HG03025 (cell line): ENCODE results near the gene DRD2.
"Not testable (repeated sequence)": the region's sequence is repeated elsewhere in the genome, so short reads cannot be mapped to it uniquely, and the experiment has no call there.

Experiments used
- ATAC-seq: cut with Tn5 transposase; IDR thresholded peaks from one replicate; pipeline ENCODE4 v1.9.1; 2021; ENCODE audit warnings: mild to moderate bottlenecking, moderate library complexity; ENCODE audit not compliant: unreplicated experiment, low FRiP score

Gene DRD2

DNA sequence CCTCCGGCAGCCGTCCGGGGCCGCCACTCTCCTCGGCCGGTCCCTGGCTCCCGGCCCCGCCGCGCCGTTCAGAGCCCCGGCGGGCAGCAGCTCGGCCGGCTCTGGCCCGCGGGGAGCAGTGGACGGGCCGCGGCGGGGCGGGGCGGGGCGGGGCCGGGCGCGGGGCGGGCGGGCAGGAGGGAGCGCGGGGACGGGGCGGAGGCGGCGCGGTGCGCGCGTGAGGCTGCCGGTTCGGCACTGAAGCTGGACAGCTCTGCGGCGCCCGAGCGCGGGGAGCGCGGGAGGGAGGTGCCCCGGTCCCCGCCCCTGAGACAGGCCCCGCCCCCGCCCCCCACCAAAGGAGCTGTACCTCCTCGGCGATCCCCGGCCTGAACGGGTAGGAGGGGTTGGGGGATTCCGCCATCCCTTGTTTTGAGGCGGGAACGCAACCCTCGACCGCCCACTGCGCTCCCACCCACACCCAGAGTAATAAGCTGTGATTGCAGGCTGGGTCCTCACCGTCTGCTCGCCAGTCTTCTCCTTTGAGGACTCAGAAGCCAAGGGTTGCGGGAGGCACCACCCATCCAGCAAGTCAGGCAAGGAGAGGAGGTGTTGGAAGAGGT, at the start of gene DRD2:
TSS of gene DRD2 (minus strand) at position 239 of the 602 bp plus-strand sequence. CDS start 50,747 bp downstream, outside the sequence.
- ATAC-seq, result no peak

- ATAC-seq, result not testable (repeated sequence)
Observed at GRCh38 chr11:113523906-113524305, 48.7 kb upstream of the DRD2 start.

GRCh38 chr11:113521737-113522517, 46.7 kb upstream of the DRD2 start:
- ATAC-seq, result no peak

DNA sequence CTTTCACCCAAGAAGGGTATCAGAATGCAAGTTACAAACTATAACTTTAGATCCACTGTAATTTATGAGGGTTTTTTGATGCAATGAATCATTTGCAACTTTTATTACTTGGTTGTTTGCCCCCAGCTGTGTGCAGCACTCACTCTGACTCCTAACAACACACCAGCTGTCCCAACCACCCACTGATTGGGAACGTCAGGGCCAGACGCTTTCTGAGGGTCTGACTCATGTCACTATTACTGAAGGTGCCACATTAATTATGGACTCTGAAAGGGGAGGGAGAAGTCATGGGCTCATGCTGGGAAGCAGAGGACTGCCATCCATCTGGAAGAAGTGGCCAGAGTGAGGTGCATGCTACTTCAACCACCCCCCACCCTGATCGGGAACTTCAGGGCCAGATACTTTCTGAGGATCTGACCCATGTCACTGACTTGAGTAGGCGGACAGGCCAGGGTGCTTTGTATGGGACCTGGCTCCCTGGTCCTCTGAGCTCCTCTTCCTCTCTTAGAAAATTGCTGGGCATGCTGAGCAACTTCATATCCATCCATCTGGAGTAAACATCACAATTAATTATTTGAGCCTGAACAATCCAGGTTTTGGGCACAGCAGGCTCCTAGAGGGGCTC, 44.9 kb upstream of the DRD2 start:
- no peak for ATAC-seq

GRCh38 chr11:113518716-113519495, 43.7 kb upstream of the DRD2 start:
- ATAC-seq, result no peak

GRCh38 chr11:113517361-113517760, 42.2 kb upstream of the DRD2 start:
- no peak for ATAC-seq

- no peak for ATAC-seq
Observed at GRCh38 chr11:113514856-113515255, 39.7 kb upstream of the DRD2 start.

DNA sequence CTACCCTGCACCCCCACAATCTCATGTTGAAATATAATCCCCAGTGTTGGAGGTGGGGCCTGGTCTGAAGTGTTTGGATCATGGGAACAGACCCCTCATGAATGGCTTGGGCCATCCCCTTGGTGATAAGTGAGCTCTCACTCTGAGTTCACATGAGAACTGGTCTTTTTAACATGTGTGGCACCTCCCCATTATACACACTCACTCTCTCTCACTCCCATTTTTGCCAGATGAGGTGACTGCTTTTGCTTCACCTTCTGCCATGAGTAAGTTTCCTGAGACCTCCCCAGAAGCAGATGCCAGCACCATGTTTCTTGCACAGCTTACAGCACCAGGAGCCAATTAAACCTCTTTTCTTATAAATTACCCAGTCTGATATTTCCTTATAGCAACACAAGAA, 32.1 kb upstream of the DRD2 start:
- no peak for ATAC-seq

- ATAC-seq, result no peak
Observed at GRCh38 chr11:113506893-113507292, 31.7 kb upstream of the DRD2 start.

GRCh38 chr11:113506461-113506860, 31.3 kb upstream of the DRD2 start:
- ATAC-seq, result no peak

GRCh38 chr11:113505541-113506375, 30.6 kb upstream of the DRD2 start:
- ATAC-seq, result no peak

- ATAC-seq, result no peak
Observed at GRCh38 chr11:113505046-113505445, 29.8 kb upstream of the DRD2 start.

GRCh38 chr11:113504586-113504985, 29.4 kb upstream of the DRD2 start:
- ATAC-seq, result no peak

DNA sequence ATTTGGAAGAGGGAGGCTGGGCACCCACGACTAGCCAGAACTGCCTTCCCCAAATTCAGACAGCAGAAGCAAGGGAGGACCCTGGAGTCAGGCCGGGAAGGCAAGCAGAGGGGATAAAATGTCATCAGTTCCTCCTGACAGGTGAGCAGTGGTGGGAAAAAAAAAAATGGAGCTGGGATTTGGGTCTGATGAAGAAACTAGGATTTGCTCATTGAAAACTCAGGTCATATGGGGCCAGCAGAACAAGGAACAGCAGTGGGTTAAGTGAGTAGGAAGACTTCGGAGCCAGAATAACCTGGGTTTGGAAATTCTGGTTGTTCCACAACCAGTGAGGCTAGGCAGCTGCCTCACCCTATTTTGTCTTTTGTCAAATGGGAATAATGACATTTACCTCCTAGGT, 28.9 kb upstream of the DRD2 start:
- ATAC-seq, result no peak

DNA sequence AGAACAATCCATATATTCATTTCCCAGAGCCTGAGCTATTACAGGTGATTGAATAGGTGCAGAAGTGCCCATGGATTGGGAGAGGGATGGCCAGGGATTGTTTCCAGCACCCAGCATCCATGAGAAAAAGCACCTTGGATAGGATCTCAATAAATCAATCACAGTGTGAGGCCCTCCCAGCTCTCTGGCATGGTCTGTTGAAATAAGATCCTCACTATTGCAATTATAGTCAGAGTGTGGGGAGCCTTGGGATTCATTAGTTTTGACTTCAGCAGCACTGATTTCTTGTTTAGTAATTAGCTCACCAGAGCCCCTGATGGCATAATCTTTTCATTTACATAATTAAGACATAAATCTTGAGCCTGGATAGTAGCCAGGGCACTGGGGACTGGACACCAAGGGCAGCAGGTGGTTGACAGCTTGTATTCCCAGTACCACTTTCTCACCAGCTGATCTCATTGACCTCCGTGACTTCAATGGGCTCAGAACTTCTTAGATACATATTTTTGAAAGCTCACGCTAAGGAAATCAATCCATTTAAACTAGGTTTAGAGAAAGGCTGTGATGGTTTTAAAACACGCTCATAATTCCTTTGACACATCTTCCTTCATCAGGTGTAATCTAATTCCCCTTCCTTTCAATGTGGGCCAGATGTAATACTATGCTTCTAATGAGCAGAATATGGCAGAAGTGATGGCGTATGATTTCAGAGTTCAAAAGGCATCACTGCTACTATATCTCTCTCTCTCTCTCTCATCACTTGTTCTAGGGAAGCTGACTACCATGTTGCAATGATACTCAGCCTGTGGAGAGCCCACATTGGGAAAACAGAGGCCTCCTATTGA, 22.1 kb upstream of the DRD2 start:
- no peak for ATAC-seq

GRCh38 chr11:113496026-113496651, 20.9 kb upstream of the DRD2 start:
- no peak for ATAC-seq

DNA sequence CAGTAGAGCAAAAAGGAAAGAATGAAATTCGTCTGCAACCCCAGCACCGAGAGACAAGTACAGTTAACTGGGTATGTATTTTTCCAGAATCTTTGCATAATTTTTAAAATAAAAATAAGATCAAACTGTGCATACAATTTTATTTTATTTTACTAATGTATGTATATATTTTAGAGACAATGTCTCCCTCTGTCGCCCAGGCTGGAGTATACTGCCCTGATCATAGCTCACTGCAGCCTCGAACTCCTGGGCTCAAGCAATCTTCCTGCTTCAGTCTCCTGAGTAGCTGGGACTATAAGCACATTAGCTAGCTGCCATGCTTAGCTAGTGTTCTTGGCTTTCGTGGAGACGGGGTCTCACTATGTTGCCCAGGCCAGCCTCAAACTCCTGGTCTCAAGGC, 18.8 kb upstream of the DRD2 start:
- no peak for ATAC-seq

- no peak for ATAC-seq
Observed at GRCh38 chr11:113493206-113493605, 18.0 kb upstream of the DRD2 start.

DNA sequence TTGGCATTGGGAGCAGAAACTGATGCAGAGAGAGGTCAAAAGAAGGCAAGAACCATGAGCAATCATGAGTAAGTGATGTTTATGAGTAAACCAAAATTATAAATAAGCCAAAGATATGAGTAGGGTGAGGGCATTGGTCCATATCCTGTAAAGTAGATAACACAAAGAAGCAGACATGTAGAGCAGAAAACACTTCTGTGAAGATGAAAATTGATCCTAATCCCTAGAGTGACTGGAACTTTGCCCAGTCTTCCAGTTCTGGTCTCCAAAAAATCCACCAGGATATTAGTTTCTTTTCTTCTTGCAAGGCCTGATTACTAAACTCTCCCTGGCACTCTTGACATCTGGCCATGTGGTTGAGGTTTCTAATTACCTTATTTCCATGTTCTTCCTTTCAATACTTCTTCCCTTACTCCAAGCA, 13.7 kb upstream of the DRD2 start:
- ATAC-seq, result no peak
